ENCODE measurements around the gene LIN54.
A peak's percentile ranks its signal among the peaks of the same experiment; 100 is the strongest.

Gene LIN54

DNA sequence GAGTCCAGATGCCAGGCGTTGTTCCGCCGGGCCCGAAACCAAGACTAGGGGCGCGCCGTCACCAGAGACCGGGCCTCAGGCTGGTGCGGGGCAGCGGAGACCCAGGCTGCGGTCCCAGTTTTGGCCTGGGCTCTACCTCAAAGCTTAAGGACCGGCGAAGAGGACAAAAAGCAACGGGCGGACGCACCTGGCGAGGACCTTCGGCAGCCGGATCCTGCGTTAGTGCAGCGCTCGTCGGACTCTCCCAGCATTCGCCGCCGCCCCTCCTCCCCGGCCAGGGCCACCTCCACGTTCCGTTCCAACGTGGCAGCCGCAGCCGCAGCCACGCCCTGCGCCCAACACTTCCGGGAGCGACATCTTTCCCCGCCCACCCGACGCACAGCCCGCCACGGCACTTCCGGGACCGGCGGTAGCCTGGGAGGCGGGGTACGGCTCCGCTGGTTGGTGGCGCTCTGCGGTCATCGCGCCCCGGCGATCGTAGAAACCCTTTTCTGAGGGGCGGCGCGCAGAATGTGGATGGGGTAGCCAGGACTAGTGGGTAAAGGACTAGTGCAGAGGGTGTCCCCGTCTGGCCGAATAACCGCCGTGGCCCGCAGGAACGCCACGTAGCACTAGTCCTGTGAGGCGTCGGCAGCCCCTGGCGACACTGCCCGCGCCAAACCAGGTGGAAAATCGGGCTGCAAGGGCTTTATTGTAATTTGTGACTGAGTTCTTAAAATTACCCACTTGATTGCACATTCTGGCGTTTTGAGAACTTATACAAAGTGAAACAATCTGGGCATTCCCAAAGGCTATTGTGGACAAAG lies 119.5 kb downstream of the LIN54 start, which contains the start of gene SEC31A:
Gene SEC31A, minus strand, starts transcription at position 253 of the 806 bp plus-strand sequence. CDS start 9,217 bp downstream, outside the sequence.
- peak; percentile 95 for DNase-seq

DNA sequence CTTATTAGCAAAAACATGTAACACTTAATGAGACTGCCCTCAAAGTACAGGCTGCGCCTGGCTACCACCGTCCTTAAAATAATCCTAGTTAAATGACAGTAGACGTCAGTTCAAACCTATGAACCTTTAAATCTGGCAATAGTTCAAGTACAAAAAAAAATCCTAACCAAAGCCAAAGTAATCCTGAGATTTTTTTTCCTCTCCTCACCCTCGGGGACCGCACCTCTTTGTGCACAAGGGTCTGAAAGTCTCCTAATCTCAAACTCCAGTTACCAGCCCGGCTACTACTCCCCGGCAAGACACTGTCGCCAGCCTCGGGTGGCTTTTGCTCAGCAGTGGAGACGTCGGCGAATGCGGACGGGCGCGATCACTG lies 120.1 kb downstream of the LIN54 start:
- DNase-seq, result no peak

DNA sequence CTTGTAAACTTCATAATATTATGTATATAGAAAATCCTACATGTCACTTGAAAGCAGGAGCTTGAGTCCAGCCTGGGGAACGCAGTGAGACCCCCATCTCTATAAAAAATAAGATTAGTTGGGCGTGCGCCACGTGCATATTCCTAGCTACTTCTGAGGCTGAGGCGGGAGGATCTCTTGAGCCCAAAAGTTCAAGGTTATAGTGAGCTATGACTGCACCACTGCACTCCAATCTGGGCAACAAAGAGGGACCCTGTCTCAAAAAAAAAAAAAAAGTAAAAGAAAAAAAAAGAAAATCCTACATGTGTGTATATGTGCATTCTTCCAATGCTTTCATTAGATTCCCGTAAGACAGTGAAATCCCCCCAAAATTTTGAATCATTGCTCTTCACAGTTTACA lies 121.3 kb downstream of the LIN54 start:
- DNase-seq, result no peak

DNA sequence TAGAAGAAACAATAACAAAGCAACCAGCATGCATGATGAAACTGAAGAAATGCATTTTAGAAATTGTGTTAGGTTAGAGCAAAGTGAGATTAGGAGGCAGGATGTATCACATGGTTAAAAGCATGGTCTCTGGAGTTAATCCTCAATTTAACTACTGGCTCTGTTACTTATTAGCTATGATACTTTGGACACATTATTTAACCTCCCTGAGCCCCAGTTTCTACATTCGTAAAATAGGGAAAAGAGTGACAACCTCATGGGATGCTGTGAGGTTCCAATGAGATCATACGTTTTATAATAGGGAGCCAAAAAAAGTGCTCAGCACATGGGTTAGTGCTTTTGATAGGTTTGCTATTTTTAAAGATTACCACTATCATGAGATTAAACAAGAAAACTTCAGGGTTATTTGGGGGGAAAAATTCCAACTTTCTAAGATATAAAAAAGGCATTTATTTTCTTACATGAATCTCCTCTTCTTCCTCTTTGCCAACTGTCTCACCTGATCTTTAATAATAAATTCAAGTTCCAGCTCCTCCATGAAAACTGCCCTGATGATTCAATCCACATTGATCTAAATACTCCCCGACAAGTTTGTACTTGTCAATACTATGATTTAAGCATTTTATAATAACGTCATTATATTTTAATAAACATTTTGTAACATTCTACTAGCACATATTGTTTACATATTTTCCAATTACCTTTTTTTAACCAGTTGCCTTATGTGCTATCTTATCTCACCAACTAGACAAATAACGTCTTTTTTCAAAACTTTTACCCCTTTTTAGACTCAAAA lies 124.3 kb downstream of the LIN54 start:
- DNase-seq, result no peak

DNA sequence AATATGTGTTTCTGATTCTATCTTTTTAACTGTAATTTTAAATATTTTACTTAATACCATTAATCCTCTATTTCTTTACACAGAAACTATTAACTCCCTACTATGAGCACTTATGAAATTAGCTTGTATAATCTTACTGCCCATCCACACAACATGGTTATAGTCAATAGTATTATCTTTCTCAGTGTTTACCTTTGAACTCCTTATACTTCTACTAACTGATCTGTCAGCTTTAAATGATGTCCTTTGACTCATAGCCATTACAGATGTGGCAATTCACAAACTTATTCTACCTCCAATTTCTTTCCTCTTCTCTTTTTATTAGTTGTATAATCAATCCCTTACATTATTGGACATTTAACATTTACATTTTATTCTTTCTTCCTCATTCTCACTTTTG lies 125.2 kb downstream of the LIN54 start:
- DNase-seq, result no peak

Data from NCI-H69 (cell line).